Effector memory CD4-positive, alpha-beta T cell (primary cell): ENCODE measurements around the gene ADCY7.
A peak's percentile ranks its signal among the peaks of the same experiment; 100 is the strongest.
"Not testable (repeated sequence)": the region's sequence is repeated elsewhere in the genome, so short reads cannot be mapped to it uniquely, and the experiment has no call there.

Source experiments
- DNase-seq, 3 donors: peaks; one replicate each; pipeline ENCODE4 v3.0.0-alpha.2; 2020
- H3K27ac ChIP-seq: 2 replicates; pipeline ENCODE4 v1.7.0; 2013; ENCODE audit warnings: mild to moderate bottlenecking, low read length, moderate library complexity; ENCODE audit not compliant: insufficient read depth, poor library complexity, severe bottlenecking
- H3K27me3 ChIP-seq: replicated peaks from 2 replicates; pipeline ENCODE4 v1.7.0; 2013; ENCODE audit warnings: mild to moderate bottlenecking, low read length; ENCODE audit not compliant: insufficient read depth, control insufficient read depth, poor library complexity, severe bottlenecking
- H3K36me3 ChIP-seq: 2 replicates; pipeline ENCODE4 v1.7.0; 2013; ENCODE audit warnings: mild to moderate bottlenecking, low read length, moderate library complexity; ENCODE audit not compliant: control insufficient read depth, insufficient read depth
- H3K4me1 ChIP-seq: 2 replicates; pipeline ENCODE4 v1.7.0; 2013; ENCODE audit warnings: low read length, mild to moderate bottlenecking; ENCODE audit not compliant: control insufficient read depth, insufficient read depth, poor library complexity, severe bottlenecking
- H3K4me3 ChIP-seq: 2 replicates; pipeline ENCODE4 v1.7.0; 2013; ENCODE audit warnings: low read length, low read depth, mild to moderate bottlenecking; ENCODE audit not compliant: insufficient read depth, poor library complexity, severe bottlenecking
- H3K9me3 ChIP-seq: 2 replicates; pipeline ENCODE4 v1.7.0; 2013; ENCODE audit warnings: mild to moderate bottlenecking, low read length, moderate library complexity; ENCODE audit not compliant: control insufficient read depth

ADCY7 gene

DNA sequence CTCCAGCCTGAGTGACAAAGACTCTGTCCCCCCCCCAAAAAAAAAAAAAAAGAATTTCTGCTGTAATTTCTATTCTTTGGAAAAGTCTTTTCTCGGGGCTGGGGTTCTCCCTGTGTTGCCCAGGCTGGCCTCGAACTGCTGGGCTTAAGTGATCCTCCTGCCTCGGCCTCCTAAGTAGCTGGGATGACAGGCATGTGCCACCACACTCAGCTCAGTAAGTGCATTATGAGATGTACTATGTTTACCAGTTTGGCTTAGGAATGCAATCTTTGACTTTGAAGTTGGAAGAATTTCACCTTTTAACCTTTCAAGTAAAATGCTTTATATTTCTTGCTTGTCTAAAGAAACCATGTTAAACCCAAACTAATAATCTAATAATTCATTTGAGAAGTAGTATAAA, 28.0 kb upstream of the ADCY7 start:
- H3K27ac ChIP-seq: no peak overlapping the region
- H3K4me1 ChIP-seq: no peaks in the 10 kb centered on the region
- no peak for DNase-seq
- H3K4me3 ChIP-seq: no peak overlapping the region
- H3K27me3 ChIP-seq: no peaks in the 10 kb centered on the region
- H3K36me3 ChIP-seq: no peaks in the 10 kb centered on the region
- H3K9me3 ChIP-seq: no peaks in the 10 kb centered on the region

DNA sequence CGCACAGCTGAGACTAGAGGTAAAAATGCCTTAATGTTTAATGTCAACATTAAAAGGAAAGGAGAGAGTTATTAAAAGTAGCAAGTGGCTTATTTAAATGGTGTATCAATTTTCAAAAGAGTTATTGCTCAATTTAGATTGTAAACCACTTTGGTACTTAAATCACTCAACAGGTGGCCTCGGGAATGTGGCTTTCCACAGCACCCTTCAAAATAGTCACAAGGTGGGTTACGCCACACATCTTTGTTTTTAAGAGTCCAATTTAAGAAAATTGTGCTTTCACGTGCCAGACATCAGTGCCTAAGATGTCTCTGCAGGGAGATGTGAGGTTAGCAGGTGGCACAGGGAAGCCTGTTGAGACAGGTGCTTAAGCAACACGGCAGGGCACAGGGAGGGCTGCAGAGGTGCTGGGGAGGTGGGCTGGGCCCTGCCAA, 27.5 kb upstream of the ADCY7 start:
- no peaks in the 10 kb centered on the region for H3K4me1 ChIP-seq
- DNase-seq: no peak
- no peak overlapping the region for H3K27ac ChIP-seq
- no peaks in the 10 kb centered on the region for H3K27me3 ChIP-seq
- H3K4me3 ChIP-seq: no peak overlapping the region
- H3K9me3 ChIP-seq: no peaks in the 10 kb centered on the region
- H3K36me3 ChIP-seq: no peaks in the 10 kb centered on the region

DNA sequence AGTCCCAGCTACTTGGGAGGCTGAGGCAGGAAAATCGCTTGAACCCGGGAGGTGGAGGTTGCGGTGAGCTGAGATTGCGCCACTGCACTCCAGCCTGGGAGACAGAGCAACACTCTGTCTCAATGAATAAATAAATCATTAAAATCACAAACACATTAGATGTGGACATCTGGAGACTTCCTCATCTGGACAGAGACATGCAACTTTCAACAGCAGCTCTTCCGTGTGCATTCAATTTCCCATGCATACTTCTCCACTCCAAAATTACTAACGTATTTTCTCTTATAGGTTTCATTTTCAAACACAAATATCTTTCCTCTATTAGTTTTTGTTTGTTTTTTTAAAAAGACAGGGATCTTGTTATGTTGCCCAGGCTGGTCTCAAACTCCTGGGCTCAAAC, 23.3 kb upstream of the ADCY7 start:
- not testable (repeated sequence) for H3K4me3 ChIP-seq, H3K27ac ChIP-seq, H3K9me3 ChIP-seq, H3K36me3 ChIP-seq, DNase-seq, H3K27me3 ChIP-seq
- peaks cover 14% of the 10 kb centered on the region for H3K4me1 ChIP-seq

- Histone ChIP-seq H3K36me3 (no peaks in the 10 kb centered on the region), H3K9me3 (no peaks in the 10 kb centered on the region), H3K27me3 (no peaks in the 10 kb centered on the region), H3K4me3 (no peak overlapping the region), H3K4me1 (peaks cover 14% of the 10 kb centered on the region), H3K27ac (no peak overlapping the region)
- no peak for DNase-seq
Observed at GRCh38 chr16:50244140-50244503, 22.2 kb upstream of the ADCY7 start.

DNA sequence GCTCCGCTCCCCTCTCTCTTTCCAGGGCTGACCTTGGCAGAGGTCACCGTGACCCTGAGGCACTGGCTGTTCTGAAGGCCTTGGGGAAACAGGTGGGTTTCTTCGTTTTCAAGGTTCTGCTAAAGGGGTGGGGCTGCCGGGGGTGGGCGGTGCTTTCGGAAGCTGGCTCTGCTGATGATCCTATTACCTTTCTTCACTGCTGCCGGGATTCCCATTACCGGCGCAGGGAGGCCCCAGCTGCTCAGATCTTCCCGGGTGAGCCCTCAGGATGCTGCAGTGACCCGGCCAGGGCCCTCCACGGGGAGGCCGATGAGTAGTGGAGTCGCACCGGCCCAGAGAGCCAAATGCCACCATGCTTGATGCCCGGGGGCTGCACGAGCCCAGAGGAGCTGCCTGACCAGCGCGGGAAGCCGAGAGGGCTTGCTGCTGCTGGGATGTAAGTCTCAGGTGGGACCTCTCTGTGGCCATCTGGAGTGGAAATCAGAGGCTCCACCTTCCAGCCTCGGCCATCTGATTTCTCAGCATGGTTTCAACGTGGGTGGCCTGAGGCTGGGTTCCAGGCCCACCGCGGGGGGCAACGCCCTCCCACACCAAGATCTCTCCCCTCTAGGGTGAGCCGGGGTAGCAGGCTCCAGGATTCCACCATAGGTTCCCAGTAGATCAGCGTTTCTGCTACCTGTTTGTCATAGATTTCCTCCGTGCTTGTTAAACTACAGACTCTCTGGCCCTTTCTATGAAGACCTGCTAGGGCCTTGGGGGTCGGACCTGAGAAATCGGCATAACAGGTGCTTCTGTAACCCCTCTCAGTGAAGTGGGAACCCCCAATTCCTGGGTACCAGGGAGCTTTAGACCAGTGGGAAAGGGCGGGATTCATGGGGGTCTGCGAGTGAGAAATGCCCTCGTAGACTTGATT, 21.6 kb upstream of the ADCY7 start:
- Histone ChIP-seq H3K9me3 (no peaks in the 10 kb centered on the region), H3K27me3 (no peaks in the 10 kb centered on the region), H3K36me3 (no peaks in the 10 kb centered on the region), H3K4me3 (peak overlapping the region; percentile 57), H3K4me1 (peaks cover 14% of the 10 kb centered on the region), H3K27ac (no peak overlapping the region)
- DNase-seq: no peak

DNA sequence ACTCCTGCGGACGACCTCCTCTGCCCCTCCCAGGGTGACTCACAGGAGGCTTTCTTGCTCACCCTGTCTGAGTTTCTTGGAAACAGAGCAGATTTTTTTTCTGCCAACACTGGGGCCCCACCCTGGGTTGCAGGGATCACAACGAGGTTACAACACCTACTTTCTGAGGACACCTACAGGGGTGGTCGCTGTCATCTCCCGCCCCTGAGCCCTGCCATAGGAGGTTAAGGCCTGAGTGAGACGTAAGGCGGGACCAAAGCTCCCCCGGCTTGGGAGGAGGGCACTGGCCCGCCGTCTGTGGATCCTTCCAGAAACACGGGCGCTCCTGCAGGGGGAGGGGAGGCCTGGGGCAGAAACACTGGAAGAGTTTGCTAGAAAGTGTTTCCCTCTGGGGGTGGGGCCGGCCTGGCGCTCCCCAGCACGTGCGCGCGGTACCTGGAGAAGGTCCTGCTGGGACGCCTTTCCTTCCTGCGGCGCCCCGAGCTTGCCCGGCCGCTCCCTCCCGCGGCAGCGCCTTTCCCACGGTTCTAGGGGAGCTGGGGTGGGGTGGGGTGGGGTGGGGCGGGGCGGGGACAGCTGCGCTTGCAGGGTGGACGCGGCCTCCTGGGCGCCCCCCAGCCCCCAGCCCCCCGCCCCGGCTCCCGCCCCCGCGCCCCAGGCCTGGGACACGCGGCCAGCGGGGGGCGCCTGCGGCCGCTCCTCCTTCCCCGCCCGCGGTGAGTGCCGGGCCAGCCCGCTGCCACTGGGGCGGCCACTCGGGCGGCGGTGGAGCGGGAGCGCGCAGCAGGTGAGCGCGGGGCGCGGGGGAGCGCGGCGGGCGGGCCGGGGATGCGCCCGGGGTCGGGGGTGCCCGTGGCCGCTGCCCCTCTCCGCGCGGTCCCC, 20.7 kb upstream of the ADCY7 start:
- no peak overlapping the region for H3K27ac ChIP-seq
- H3K4me3 ChIP-seq: peak overlapping the region; percentile 76
- no peaks in the 10 kb centered on the region for H3K36me3 ChIP-seq
- DNase-seq: peak in 1 of 3 donors; percentile 15
- no peaks in the 10 kb centered on the region for H3K27me3 ChIP-seq
- H3K9me3 ChIP-seq: no peaks in the 10 kb centered on the region
- peaks cover 14% of the 10 kb centered on the region for H3K4me1 ChIP-seq

GRCh38 chr16:50246299-50247122, 19.8 kb upstream of the ADCY7 start:
- Histone ChIP-seq H3K27ac (no peak overlapping the region), H3K36me3 (no peaks in the 10 kb centered on the region), H3K4me3 (peak overlapping the region; percentile 76), H3K9me3 (no peaks in the 10 kb centered on the region), H3K27me3 (no peaks in the 10 kb centered on the region), H3K4me1 (peaks cover 14% of the 10 kb centered on the region)
- no peak for DNase-seq

DNA sequence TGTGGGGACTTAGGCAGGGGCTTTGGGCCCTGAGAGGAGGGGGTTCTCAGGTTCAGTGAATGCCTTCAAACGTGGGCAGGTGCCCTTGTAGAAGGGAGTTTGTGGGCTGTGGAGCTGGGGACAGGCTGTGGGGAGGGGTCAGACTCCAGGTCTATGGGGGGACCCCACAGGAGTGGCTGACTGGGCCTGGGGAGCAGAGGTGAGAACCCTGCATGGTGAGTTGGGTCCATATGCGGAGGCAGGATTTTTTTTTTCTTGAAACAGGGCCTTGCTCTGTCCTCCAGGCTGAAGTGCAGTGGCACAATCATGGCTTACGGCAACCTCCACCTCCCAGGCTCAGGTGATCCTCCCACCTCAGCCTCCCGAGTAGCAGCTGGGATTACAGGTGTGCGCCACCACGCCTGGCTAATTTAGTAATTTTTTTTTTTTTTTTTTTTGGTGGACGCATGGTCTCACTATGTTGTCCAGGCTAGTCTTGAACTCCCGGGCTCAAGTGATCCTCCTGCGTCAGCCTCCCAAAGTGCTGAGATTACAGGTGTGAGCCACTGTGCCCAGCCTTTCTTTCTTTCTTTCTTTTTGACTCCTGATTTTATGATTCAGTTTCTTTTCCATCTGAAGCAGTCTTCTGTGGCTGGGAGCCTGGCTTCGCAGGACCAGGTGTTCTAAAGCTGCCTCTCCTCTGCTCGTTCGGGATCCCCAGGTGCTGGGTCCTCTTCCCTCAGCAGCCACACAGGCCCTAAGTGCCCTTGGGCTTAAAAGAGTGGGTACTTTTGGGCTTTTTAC, 19.0 kb upstream of the ADCY7 start:
- H3K27ac ChIP-seq: no peak overlapping the region
- no peaks in the 10 kb centered on the region for H3K27me3 ChIP-seq
- H3K4me3 ChIP-seq: no peak overlapping the region
- H3K4me1 ChIP-seq: peaks cover 14% of the 10 kb centered on the region
- DNase-seq: no peak
- H3K36me3 ChIP-seq: no peaks in the 10 kb centered on the region
- H3K9me3 ChIP-seq: no peaks in the 10 kb centered on the region

GRCh38 chr16:50247906-50248608, 18.3 kb upstream of the ADCY7 start:
- H3K9me3 ChIP-seq: no peaks in the 10 kb centered on the region
- H3K27ac ChIP-seq: no peak overlapping the region
- no peaks in the 10 kb centered on the region for H3K27me3 ChIP-seq
- peaks cover 14% of the 10 kb centered on the region for H3K4me1 ChIP-seq
- no peak overlapping the region for H3K4me3 ChIP-seq
- no peak for DNase-seq
- no peaks in the 10 kb centered on the region for H3K36me3 ChIP-seq
